HEK293 (cell line): ENCODE measurements around the gene COQ10A.

Experiments used
- BCL11A ChIP-seq: fragments of 450-650 bp; formaldehyde crosslinking; IDR thresholded peaks from 2 replicates; pipeline ENCODE4 v1.5.1; 2016; ENCODE audit warnings: low read depth, missing biosample characterization, missing genetic modification characterization
- HOXA7 ChIP-seq: sonication (generic); formaldehyde crosslinking; IDR thresholded peaks from 2 replicates; pipeline ENCODE4 v1.8.1; 2022; ENCODE audit warnings: missing genetic modification reagents, borderline replicate concordance
- SALL2 ChIP-seq: fragments of 450-650 bp; formaldehyde crosslinking; IDR thresholded peaks from 2 replicates; pipeline ENCODE4 v1.5.0; 2017; ENCODE audit warnings: missing biosample characterization, mild to moderate bottlenecking, missing genetic modification characterization, borderline replicate concordance
- ZNF133 ChIP-seq: fragments of 450-650 bp; formaldehyde crosslinking; IDR thresholded peaks from 2 replicates; pipeline ENCODE4 v1.5.1; 2016; ENCODE audit warnings: missing biosample characterization, missing genetic modification characterization
- ZNF16 ChIP-seq: fragments of 450-650 bp; formaldehyde crosslinking; IDR thresholded peaks from 2 replicates; pipeline ENCODE4 v1.5.1; 2016; ENCODE audit warnings: low read depth, missing biosample characterization, missing genetic modification characterization
- ZNF184 ChIP-seq: fragments of 450-650 bp; IDR thresholded peaks from 2 replicates; pipeline ENCODE4 v1.5.1; 2018; ENCODE audit warnings: missing biosample characterization, mild to moderate bottlenecking, missing genetic modification characterization
- ZNF23 ChIP-seq: fragments of 450-650 bp; formaldehyde crosslinking; IDR thresholded peaks from 2 replicates; pipeline ENCODE4 v1.5.1; 2016; ENCODE audit warnings: missing biosample characterization, missing genetic modification characterization, borderline replicate concordance
- ZNF48 ChIP-seq: fragments of 450-650 bp; formaldehyde crosslinking; IDR thresholded peaks from 2 replicates; pipeline ENCODE4 v1.5.1; 2016; ENCODE audit warnings: missing biosample characterization, missing genetic modification characterization
- ZNF610 ChIP-seq: fragments of 450-650 bp; formaldehyde crosslinking; IDR thresholded peaks from 2 replicates; pipeline ENCODE4 v1.5.1; 2016; ENCODE audit warnings: missing biosample characterization, missing genetic modification characterization, borderline replicate concordance
- ZNF629 ChIP-seq: fragments of 450-650 bp; formaldehyde crosslinking; IDR thresholded peaks from 2 replicates; pipeline ENCODE4 v1.5.1; 2017; ENCODE audit warnings: missing biosample characterization, missing genetic modification characterization
- ZNF677 ChIP-seq: fragments of 450-650 bp; IDR thresholded peaks from 2 replicates; pipeline ENCODE4 v1.5.0; 2018; ENCODE audit warnings: missing biosample characterization, mild to moderate bottlenecking, missing genetic modification characterization, moderate library complexity
- ZNF707 ChIP-seq: fragments of 450-650 bp; formaldehyde crosslinking; IDR thresholded peaks from 2 replicates; pipeline ENCODE4 v1.5.1; 2016; ENCODE audit warnings: missing biosample characterization, missing genetic modification characterization
- ZNF76 ChIP-seq: fragments of 450-650 bp; formaldehyde crosslinking; IDR thresholded peaks from 2 replicates; pipeline ENCODE4; 2016; ENCODE audit warnings: low read depth, missing biosample characterization, missing genetic modification characterization, borderline replicate concordance
- ZNF843 ChIP-seq: fragments of 450-650 bp; formaldehyde crosslinking; IDR thresholded peaks from 2 replicates; pipeline ENCODE4 v1.5.1; 2016; ENCODE audit warnings: missing biosample characterization, missing genetic modification characterization
- ZSCAN30 ChIP-seq: fragments of 450-650 bp; IDR thresholded peaks from 2 replicates; pipeline ENCODE4 v1.5.1; 2018; ENCODE audit warnings: missing biosample characterization, mild to moderate bottlenecking, missing genetic modification characterization, moderate library complexity
- TF ChIP-seq, protein P1 (sequence below): fragments of 450-650 bp; formaldehyde crosslinking; IDR thresholded peaks from 2 replicates; pipeline ENCODE4 v1.5.1; 2016; ENCODE audit warnings: missing biosample characterization, missing genetic modification characterization
- TF ChIP-seq, protein P2 (sequence below): fragments of 450-650 bp; formaldehyde crosslinking; IDR thresholded peaks from 2 replicates; pipeline ENCODE4 v1.5.1; 2016; ENCODE audit warnings: missing biosample characterization, missing genetic modification characterization, borderline replicate concordance
- TF ChIP-seq, protein P3 (sequence below): fragments of 450-650 bp; formaldehyde crosslinking; IDR thresholded peaks from 2 replicates; pipeline ENCODE4 v1.5.1; 2016; ENCODE audit warnings: missing biosample characterization, missing genetic modification characterization
- TF ChIP-seq, protein P4 (sequence below): fragments of 450-650 bp; formaldehyde crosslinking; IDR thresholded peaks from 2 replicates; pipeline ENCODE4; 2016; ENCODE audit warnings: missing biosample characterization, missing genetic modification characterization
- TF ChIP-seq, protein P5 (sequence below): fragments of 450-650 bp; IDR thresholded peaks from 2 replicates; pipeline ENCODE4 v1.5.1; 2018; ENCODE audit warnings: missing biosample characterization, mild to moderate bottlenecking, missing genetic modification characterization
- TF ChIP-seq, protein P6 (sequence below): fragments of 450-650 bp; formaldehyde crosslinking; IDR thresholded peaks from 2 replicates; pipeline ENCODE4 v1.5.1; 2017; ENCODE audit warnings: missing biosample characterization, missing genetic modification characterization
- TF ChIP-seq, protein P7 (sequence below): fragments of 450-650 bp; formaldehyde crosslinking; IDR thresholded peaks from 2 replicates; pipeline ENCODE4 v1.5.1; 2017; ENCODE audit warnings: missing biosample characterization, missing genetic modification characterization

The COQ10A gene

DNA sequence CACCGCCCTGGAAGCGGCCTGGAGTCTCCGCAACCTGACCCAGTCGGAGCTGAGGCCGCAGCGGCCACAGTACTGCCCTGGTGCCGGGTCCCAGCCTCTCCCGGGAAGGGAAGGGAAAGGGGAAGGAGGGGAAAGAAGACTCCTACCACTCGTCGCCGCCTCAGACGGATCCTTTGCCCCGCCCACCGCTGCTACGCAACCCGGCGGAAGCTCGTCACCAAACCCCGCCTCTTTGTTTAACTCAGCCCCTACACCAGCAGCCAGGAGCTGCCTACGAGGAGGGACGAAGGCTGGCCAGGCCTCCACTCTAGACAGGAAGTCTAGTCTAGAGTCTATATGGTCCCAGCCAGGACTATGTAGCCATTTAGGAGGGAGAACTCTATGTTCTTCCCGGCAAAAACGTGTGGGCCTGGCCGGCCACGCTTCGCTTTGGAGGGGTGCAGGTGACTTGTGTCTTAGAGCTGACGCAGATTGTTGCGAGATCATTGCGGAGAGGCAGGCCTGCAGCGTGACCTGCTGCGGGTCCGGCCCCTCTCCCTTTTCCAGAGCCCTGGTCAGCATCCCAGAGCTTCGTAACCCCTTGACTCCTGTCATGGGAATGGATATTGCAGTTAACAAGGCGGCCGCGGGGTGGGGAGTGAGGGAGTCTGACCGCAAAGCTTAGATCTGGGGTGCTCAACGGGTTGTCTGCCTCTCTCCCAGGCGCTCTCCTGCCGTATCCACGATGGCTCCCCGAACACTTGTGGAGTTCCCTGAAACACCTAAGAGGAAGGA is 44.8 kb upstream of the COQ10A start, which contains the start of gene RNF41 (continued):
- no peak for TF ChIP-seq ZNF707 (tag by site-specific recombination)
- TF ChIP-seq BCL11A (tag by site-specific recombination): no peak
- TF ChIP-seq, protein P1, sequence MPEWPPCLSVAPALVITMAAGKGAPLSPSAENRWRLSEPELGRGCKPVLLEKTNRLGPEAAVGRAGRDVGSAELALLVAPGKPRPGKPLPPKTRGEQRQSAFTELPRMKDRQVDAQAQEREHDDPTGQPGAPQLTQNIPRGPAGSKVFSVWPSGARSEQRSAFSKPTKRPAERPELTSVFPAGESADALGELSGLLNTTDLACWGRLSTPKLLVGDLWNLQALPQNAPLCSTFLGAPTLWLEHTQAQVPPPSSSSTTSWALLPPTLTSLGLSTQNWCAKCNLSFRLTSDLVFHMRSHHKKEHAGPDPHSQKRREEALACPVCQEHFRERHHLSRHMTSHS (tag by site-specific recombination): no peak
- TF ChIP-seq, protein P2, sequence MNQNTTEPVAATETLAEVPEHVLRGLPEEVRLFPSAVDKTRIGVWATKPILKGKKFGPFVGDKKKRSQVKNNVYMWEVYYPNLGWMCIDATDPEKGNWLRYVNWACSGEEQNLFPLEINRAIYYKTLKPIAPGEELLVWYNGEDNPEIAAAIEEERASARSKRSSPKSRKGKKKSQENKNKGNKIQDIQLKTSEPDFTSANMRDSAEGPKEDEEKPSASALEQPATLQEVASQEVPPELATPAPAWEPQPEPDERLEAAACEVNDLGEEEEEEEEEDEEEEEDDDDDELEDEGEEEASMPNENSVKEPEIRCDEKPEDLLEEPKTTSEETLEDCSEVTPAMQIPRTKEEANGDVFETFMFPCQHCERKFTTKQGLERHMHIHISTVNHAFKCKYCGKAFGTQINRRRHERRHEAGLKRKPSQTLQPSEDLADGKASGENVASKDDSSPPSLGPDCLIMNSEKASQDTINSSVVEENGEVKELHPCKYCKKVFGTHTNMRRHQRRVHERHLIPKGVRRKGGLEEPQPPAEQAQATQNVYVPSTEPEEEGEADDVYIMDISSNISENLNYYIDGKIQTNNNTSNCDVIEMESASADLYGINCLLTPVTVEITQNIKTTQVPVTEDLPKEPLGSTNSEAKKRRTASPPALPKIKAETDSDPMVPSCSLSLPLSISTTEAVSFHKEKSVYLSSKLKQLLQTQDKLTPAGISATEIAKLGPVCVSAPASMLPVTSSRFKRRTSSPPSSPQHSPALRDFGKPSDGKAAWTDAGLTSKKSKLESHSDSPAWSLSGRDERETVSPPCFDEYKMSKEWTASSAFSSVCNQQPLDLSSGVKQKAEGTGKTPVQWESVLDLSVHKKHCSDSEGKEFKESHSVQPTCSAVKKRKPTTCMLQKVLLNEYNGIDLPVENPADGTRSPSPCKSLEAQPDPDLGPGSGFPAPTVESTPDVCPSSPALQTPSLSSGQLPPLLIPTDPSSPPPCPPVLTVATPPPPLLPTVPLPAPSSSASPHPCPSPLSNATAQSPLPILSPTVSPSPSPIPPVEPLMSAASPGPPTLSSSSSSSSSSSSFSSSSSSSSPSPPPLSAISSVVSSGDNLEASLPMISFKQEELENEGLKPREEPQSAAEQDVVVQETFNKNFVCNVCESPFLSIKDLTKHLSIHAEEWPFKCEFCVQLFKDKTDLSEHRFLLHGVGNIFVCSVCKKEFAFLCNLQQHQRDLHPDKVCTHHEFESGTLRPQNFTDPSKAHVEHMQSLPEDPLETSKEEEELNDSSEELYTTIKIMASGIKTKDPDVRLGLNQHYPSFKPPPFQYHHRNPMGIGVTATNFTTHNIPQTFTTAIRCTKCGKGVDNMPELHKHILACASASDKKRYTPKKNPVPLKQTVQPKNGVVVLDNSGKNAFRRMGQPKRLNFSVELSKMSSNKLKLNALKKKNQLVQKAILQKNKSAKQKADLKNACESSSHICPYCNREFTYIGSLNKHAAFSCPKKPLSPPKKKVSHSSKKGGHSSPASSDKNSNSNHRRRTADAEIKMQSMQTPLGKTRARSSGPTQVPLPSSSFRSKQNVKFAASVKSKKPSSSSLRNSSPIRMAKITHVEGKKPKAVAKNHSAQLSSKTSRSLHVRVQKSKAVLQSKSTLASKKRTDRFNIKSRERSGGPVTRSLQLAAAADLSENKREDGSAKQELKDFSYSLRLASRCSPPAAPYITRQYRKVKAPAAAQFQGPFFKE (tag by site-specific recombination): no peak
- no peak for TF ChIP-seq ZNF843 (tag by site-specific recombination)
- TF ChIP-seq, protein P3, sequence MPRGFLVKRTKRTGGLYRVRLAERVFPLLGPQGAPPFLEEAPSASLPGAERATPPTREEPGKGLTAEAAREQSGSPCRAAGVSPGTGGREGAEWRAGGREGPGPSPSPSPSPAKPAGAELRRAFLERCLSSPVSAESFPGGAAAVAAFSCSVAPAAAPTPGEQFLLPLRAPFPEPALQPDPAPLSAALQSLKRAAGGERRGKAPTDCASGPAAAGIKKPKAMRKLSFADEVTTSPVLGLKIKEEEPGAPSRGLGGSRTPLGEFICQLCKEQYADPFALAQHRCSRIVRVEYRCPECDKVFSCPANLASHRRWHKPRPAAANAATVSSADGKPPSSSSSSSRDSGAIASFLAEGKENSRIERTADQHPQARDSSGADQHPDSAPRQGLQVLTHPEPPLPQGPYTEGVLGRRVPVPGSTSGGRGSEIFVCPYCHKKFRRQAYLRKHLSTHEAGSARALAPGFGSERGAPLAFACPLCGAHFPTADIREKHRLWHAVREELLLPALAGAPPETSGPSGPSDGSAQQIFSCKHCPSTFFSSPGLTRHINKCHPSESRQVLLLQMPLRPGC: no peak
- TF ChIP-seq HOXA7: no peak
- TF ChIP-seq ZNF133 (tag by site-specific recombination): no peak
- peak; percentile 71; the same call in 1 of the 2 replicates for TF ChIP-seq ZNF629 (tag by site-specific recombination)
- TF ChIP-seq SALL2: no peak
- no peak for TF ChIP-seq ZNF16 (tag by site-specific recombination)
- TF ChIP-seq ZSCAN30 (tag by site-specific recombination): peak; percentile 71; the same call in 1 of the 2 replicates
- TF ChIP-seq ZNF48: no peak
- no peak for TF ChIP-seq ZNF184 (tag by site-specific recombination)
- TF ChIP-seq, protein P4, sequence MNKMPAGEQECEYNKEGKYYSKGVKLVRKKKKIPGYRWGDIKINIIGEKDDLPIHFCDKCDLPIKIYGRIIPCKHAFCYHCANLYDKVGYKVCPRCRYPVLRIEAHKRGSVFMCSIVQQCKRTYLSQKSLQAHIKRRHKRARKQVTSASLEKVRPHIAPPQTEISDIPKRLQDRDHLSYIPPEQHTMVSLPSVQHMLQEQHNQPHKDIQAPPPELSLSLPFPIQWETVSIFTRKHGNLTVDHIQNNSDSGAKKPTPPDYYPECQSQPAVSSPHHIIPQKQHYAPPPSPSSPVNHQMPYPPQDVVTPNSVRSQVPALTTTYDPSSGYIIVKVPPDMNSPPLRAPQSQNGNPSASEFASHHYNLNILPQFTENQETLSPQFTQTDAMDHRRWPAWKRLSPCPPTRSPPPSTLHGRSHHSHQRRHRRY (tag by site-specific recombination): no peak
- TF ChIP-seq ZNF23 (tag by site-specific recombination): no peak
- no peak for TF ChIP-seq ZNF677
- TF ChIP-seq ZNF76 (tag by site-specific recombination): no peak
- TF ChIP-seq, protein P5, sequence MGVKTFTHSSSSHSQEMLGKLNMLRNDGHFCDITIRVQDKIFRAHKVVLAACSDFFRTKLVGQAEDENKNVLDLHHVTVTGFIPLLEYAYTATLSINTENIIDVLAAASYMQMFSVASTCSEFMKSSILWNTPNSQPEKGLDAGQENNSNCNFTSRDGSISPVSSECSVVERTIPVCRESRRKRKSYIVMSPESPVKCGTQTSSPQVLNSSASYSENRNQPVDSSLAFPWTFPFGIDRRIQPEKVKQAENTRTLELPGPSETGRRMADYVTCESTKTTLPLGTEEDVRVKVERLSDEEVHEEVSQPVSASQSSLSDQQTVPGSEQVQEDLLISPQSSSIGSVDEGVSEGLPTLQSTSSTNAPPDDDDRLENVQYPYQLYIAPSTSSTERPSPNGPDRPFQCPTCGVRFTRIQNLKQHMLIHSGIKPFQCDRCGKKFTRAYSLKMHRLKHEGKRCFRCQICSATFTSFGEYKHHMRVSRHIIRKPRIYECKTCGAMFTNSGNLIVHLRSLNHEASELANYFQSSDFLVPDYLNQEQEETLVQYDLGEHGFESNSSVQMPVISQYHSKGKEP: no peak
- TF ChIP-seq, protein P6, sequence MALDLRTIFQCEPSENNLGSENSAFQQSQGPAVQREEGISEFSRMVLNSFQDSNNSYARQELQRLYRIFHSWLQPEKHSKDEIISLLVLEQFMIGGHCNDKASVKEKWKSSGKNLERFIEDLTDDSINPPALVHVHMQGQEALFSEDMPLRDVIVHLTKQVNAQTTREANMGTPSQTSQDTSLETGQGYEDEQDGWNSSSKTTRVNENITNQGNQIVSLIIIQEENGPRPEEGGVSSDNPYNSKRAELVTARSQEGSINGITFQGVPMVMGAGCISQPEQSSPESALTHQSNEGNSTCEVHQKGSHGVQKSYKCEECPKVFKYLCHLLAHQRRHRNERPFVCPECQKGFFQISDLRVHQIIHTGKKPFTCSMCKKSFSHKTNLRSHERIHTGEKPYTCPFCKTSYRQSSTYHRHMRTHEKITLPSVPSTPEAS (tag by site-specific recombination): no peak
- no peak for TF ChIP-seq ZNF610 (tag by site-specific recombination)
- TF ChIP-seq, protein P7, sequence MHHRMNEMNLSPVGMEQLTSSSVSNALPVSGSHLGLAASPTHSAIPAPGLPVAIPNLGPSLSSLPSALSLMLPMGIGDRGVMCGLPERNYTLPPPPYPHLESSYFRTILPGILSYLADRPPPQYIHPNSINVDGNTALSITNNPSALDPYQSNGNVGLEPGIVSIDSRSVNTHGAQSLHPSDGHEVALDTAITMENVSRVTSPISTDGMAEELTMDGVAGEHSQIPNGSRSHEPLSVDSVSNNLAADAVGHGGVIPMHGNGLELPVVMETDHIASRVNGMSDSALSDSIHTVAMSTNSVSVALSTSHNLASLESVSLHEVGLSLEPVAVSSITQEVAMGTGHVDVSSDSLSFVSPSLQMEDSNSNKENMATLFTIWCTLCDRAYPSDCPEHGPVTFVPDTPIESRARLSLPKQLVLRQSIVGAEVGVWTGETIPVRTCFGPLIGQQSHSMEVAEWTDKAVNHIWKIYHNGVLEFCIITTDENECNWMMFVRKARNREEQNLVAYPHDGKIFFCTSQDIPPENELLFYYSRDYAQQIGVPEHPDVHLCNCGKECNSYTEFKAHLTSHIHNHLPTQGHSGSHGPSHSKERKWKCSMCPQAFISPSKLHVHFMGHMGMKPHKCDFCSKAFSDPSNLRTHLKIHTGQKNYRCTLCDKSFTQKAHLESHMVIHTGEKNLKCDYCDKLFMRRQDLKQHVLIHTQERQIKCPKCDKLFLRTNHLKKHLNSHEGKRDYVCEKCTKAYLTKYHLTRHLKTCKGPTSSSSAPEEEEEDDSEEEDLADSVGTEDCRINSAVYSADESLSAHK (tag by site-specific recombination): peak; percentile 53; the same call in 1 of the 2 replicates
